ENCODE results near the gene PHRF1. TPM values are rescaled to one million over a fixed set of nuclear protein-coding genes. Genes with fewer than 3 reads are reported as not detected.
A peak's percentile ranks its signal among the peaks of the same experiment; 100 is the strongest.

The PHRF1 gene
- total RNA-seq, 3 donors from 2014 or later (not counting 1 experiment from before 2014, with no cell fraction given) = 46.1 to 52.0 (median 46.9) TPM

DNA sequence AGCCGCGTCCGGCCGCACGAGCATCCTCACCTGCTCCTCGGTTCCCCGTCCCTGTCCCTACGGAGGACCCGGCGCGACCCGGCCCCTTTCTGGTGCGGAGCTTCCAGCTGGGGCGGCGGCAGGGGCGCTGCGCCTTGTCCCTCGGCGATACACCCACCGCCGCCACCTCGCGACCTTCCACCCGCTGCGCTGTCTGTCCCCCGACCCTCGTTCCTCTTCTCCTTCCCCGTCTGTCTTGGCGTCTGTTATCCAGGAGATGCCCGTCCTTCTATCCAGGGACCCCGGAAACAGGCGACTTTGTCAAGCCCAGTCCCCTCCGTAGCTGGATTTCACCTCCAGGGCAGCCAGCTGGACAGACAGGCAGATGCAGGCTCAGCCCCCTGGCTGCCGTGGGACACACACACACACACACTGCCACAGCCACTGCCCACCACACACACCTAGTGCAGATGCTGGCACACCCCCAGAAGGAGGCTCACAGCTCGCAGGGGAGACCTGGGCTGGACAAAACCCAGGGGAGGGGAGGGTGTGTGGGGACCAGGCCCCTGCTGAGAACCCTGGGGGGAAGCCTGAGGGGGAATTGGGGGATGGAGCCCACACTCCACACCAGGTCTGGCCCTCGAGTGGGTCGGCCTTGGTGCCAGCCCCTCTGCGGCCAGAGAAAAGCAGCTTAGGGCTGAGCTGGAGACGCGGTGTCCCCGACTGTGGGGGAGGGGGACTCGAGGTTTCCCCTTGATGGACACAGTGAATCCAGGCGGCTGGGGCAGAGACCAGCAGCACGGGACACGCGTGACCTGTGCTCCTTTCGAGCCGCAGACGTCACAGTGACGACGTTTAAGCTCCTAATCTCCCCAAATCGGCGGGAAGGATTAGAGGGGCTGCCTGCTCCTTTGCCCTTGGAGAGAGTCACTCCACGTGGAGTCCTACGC, 61.6 kb downstream of the PHRF1 start:
- 33% methylated on average over 54 of the region's 55 CpGs for whole genome bisulfite sequencing (ENCODE audit: insufficient coverage)
- peaks cover 8 to 24% of the 10 kb centered on the region in 2 donors for H3K27me3 Mint-ChIP-seq (ENCODE audit: low read depth in 2 of 2)
- H3K4me3 ChIP-seq (ENCODE audit: low read length) = no peak overlapping the region
- no peak for ATAC-seq
- H3K4me1 Mint-ChIP-seq = peaks cover 5 to 19% of the 10 kb centered on the region in 2 donors
- peaks cover 4% of the 10 kb centered on the region for H3K9me3 ChIP-seq (ENCODE audit: control insufficient read depth, insufficient read depth, low read length)
- H3K27me3 ChIP-seq (ENCODE audit: control insufficient read depth, insufficient read depth, low read length) = peaks cover 16% of the 10 kb centered on the region
- H3K4me3 Mint-ChIP-seq = peak overlapping the region; percentile 57
- intact Hi-C loops (cut with micrococcal nuclease) = no loop called here
- H3K27ac Mint-ChIP-seq = peak overlapping the region in 1 of 2 donors; percentile 47
- H3K36me3 Mint-ChIP-seq = no peaks in the 10 kb centered on the region
- H3K9me3 Mint-ChIP-seq = no peaks in the 10 kb centered on the region
- peak in 1 of 2 donors; percentile 7 for DNase-seq
- H3K4me1 ChIP-seq (ENCODE audit: control insufficient read depth, insufficient read depth, low read length) = peaks cover 21% of the 10 kb centered on the region
- H3K36me3 ChIP-seq (ENCODE audit: control insufficient read depth, insufficient read depth, low read length) = peaks cover 2% of the 10 kb centered on the region
- no peak overlapping the region for H3K27ac ChIP-seq (ENCODE audit: low read length)
- TF ChIP-seq, protein P1, sequence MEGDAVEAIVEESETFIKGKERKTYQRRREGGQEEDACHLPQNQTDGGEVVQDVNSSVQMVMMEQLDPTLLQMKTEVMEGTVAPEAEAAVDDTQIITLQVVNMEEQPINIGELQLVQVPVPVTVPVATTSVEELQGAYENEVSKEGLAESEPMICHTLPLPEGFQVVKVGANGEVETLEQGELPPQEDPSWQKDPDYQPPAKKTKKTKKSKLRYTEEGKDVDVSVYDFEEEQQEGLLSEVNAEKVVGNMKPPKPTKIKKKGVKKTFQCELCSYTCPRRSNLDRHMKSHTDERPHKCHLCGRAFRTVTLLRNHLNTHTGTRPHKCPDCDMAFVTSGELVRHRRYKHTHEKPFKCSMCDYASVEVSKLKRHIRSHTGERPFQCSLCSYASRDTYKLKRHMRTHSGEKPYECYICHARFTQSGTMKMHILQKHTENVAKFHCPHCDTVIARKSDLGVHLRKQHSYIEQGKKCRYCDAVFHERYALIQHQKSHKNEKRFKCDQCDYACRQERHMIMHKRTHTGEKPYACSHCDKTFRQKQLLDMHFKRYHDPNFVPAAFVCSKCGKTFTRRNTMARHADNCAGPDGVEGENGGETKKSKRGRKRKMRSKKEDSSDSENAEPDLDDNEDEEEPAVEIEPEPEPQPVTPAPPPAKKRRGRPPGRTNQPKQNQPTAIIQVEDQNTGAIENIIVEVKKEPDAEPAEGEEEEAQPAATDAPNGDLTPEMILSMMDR (IDR thresholded peaks at IDR 0.05) = no peak

DNA sequence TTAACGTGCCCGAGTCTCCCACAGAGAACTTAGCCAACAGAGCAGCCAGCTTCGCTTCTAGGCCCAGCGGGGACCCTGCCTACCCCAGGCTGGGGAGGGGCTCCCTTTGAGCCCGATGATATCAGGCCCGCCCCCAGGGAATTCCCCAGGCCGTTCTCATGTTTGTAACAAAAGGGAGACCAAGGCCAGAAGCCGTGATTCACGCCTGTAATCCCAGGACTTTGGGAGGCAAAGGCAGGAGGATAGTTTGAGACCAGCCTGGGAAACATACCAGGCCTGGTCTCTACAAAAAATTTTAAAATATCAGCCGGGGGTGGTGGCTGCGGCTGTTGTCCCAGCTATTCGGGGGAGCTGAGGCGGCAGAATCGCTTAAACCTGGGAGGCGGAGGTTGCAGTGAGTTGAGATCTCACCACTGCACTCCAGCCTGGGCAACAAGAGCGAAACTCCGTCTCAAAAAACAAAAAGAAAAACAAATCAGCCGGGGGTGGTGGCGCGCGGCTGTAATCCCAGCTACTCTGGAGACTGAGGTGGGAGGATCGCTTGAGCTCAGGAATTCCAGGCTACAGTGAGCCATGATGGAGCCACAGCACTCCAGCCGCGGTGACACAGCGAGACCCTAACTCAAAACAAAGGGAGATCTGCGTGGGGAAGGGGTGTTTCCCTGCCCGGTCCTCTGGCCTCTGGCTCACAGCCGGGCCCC, 62.5 kb downstream of the PHRF1 start:
- WGBS (ENCODE audit: insufficient coverage) = 75% methylated on average over 27 of the region's 28 CpGs
- intact Hi-C loops (cut with micrococcal nuclease) = no loop called here
- Histone ChIP-seq H3K9me3 (ENCODE audit: control insufficient read depth, insufficient read depth, low read length) (peaks cover 4% of the 10 kb centered on the region), H3K27me3 (ENCODE audit: control insufficient read depth, insufficient read depth, low read length) (peaks cover 16% of the 10 kb centered on the region), H3K27ac (ENCODE audit: low read length) (no peak overlapping the region), H3K4me3 (ENCODE audit: low read length) (no peak overlapping the region), H3K36me3 (ENCODE audit: control insufficient read depth, insufficient read depth, low read length) (peaks cover 4% of the 10 kb centered on the region), H3K4me1 (ENCODE audit: control insufficient read depth, insufficient read depth, low read length) (peaks cover 21% of the 10 kb centered on the region)
- DNase-seq (peak in 1 of 2 donors; percentile 11), ATAC-seq (no peak)
- TF ChIP-seq, protein P1 (IDR thresholded peaks at IDR 0.05) = no peak
- H3K27ac Mint-ChIP-seq = no peak overlapping the region
- H3K36me3 Mint-ChIP-seq = no peaks in the 10 kb centered on the region
- H3K4me1 Mint-ChIP-seq = peaks cover 5 to 19% of the 10 kb centered on the region in 2 donors
- peak overlapping the region; percentile 42 for H3K4me3 Mint-ChIP-seq
- no peaks in the 10 kb centered on the region for H3K9me3 Mint-ChIP-seq
- H3K27me3 Mint-ChIP-seq (ENCODE audit: low read depth in 2 of 2) = peaks cover 8 to 24% of the 10 kb centered on the region in 2 donors

DNA sequence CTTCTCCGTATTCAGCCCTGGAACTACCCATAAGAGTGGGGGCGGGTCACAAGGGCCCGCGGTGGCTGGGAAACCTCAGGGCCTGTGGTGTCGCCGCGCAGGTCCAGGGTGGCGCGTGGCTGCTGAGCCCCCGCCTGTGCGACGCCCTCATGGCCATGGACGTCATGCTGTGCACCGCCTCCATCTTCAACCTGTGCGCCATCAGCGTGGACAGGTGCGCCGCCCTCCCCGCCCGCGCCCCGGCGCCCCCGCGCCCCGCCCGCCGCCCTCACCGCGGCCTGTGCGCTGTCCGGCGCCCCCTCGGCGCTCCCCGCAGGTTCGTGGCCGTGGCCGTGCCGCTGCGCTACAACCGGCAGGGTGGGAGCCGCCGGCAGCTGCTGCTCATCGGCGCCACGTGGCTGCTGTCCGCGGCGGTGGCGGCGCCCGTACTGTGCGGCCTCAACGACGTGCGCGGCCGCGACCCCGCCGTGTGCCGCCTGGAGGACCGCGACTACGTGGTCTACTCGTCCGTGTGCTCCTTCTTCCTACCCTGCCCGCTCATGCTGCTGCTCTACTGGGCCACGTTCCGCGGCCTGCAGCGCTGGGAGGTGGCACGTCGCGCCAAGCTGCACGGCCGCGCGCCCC, 63.2 kb downstream of the PHRF1 start:
- Histone ChIP-seq H3K27me3 (ENCODE audit: control insufficient read depth, insufficient read depth, low read length) (peaks cover 16% of the 10 kb centered on the region), H3K27ac (ENCODE audit: low read length) (no peak overlapping the region), H3K4me1 (ENCODE audit: control insufficient read depth, insufficient read depth, low read length) (peaks cover 21% of the 10 kb centered on the region), H3K9me3 (ENCODE audit: control insufficient read depth, insufficient read depth, low read length) (peaks cover 4% of the 10 kb centered on the region), H3K4me3 (ENCODE audit: low read length) (no peak overlapping the region), H3K36me3 (ENCODE audit: control insufficient read depth, insufficient read depth, low read length) (peaks cover 6% of the 10 kb centered on the region)
- Mint-ChIP-seq H3K36me3 (no peaks in the 10 kb centered on the region), H3K4me1 (peaks cover 5 to 19% of the 10 kb centered on the region in 2 donors), H3K27me3 (ENCODE audit: low read depth in 2 of 2) (peaks cover 8 to 24% of the 10 kb centered on the region in 2 donors), H3K4me3 (no peak overlapping the region), H3K27ac (no peak overlapping the region), H3K9me3 (no peaks in the 10 kb centered on the region)
- WGBS (ENCODE audit: insufficient coverage) = 7% methylated on average over 80 of the region's 80 CpGs
- ATAC-seq = peak in 2 of 3 donors; percentile 25 to 30
- no peak for DNase-seq
- TF ChIP-seq, protein P1 (IDR thresholded peaks at IDR 0.05) = no peak
- intact Hi-C loops (cut with micrococcal nuclease) = no loop called here

Measured in natural killer cell (primary cell).